ENCODE data around the gene GARNL3. TPM values are rescaled to one million over a fixed set of nuclear protein-coding genes. Genes with fewer than 3 reads are reported as not detected.

The GARNL3 gene
- total and polyA plus RNA-seq, 2 donors (not counting 1 experiment from before 2014, with no cell fraction given): 1.5 to 12.6 TPM

GRCh38 chr9:127241354-127241753, 23.2 kb upstream of the GARNL3 start:
- no peak for DNase-seq
- no peak overlapping the region for H3K4me3 Mint-ChIP-seq
- H3K27ac Mint-ChIP-seq: no peak overlapping the region
- no peaks in the 10 kb centered on the region for H3K27me3 Mint-ChIP-seq
- H3K9me3 Mint-ChIP-seq (ENCODE audit: insufficient read depth): no peaks in the 10 kb centered on the region
- 92% methylated on average over 2 of the region's 2 CpGs for WGBS (ENCODE audit: insufficient coverage)
- POLR2A ChIA-PET: no interaction called here
- Histone ChIP-seq H2AFZ (ENCODE audit: insufficient read depth, low read depth, low read length, poor library complexity, severe bottlenecking) (no peak overlapping the region), H3K4me1 (ENCODE audit: control insufficient read depth in 2 of 2, insufficient read depth in 2 of 2, low read length in 2 of 2) (peaks cover 5 to 11% of the 10 kb centered on the region in 2 donors), H3K9me3 (ENCODE audit: control extremely low read depth in 1 of 3, control insufficient read depth in 2 of 3, insufficient read depth in 1 of 3, low read length in 2 of 3) (no peaks in the 10 kb centered on the region), H3K9ac (ENCODE audit: low read length) (no peak overlapping the region), H3K4me3 (ENCODE audit: control extremely low read depth in 1 of 5, extremely low read depth in 1 of 5, insufficient read depth in 1 of 5, low read depth in 2 of 5, low read length in 4 of 5) (no peak overlapping the region), H3K4me2 (replicated peaks; ENCODE audit: low read depth, low read length, poor library complexity, severe bottlenecking) (no peak overlapping the region), H3K27ac (ENCODE audit: low read length in 2 of 2) (no peak overlapping the region), H3K79me2 (ENCODE audit: control insufficient read depth, insufficient read depth, low read length) (no peaks in the 10 kb centered on the region), H3K36me3 (replicated peaks in 1 of 2; ENCODE audit: control extremely low read depth in 1 of 2, control insufficient read depth in 1 of 2, extremely low read depth in 1 of 2, insufficient read depth in 2 of 2, low read length in 1 of 2) (no peaks in the 10 kb centered on the region), H4K20me1 (ENCODE audit: control insufficient read depth, insufficient read depth, low read length, poor library complexity, severe bottlenecking) (no peaks in the 10 kb centered on the region), H3K27me3 (replicated peaks in 1 of 4; ENCODE audit: control extremely low read depth in 1 of 4, control insufficient read depth in 3 of 4, insufficient read depth in 4 of 4, low read length in 3 of 4) (no peaks in the 10 kb centered on the region)
- intact Hi-C loops (cut with micrococcal nuclease): no loop called here
- H3K4me1 Mint-ChIP-seq: peaks cover 11% of the 10 kb centered on the region
- no peak for ATAC-seq (ENCODE audit: low read depth)
- CTCF ChIA-PET: no interaction called here
- TF ChIP-seq EZH2 (IDR thresholded peaks at IDR 0.05; ENCODE audit: borderline replicate concordance, insufficient read depth, low read depth, low read length, poor library complexity, severe bottlenecking) (no peak), CTCF (IDR thresholded peaks at IDR 0.05) (no peak)
